Measurements from ENCODE around the gene TUBB4B. TPM values are rescaled to one million over a fixed set of nuclear protein-coding genes. Genes with fewer than 3 reads are reported as not detected.

The TUBB4B gene
- total RNA-seq, 2 experiments from 2014 or later = 417 to 443 TPM

GRCh38 chr9:137201205-137201868 lies 39.8 kb upstream of the TUBB4B start:
- intact Hi-C loops (cut with micrococcal nuclease; ENCODE audit: unreplicated experiment) = loop anchor here (2.0 kb wide), 3 partner anchors 21 to 75 kb away; partner anchors contain the start of gene RNF208
- Histone ChIP-seq H2AFZ (ENCODE audit: low read length) (no peak overlapping the region), H3K4me3 (ENCODE audit: low read depth, low read length, poor library complexity, severe bottlenecking) (peak overlapping the region; percentile 76), H3K9me3 (ENCODE audit: low read length) (no peaks in the 10 kb centered on the region), H3K27ac (ENCODE audit: low read depth, low read length, poor library complexity, severe bottlenecking) (peak overlapping the region; percentile 49), H4K20me1 (ENCODE audit: insufficient read depth, low read length) (peaks cover 13% of the 10 kb centered on the region; the same call in 1 of the 2 replicates), H3K79me2 (ENCODE audit: insufficient read depth, low read depth, low read length) (peaks cover 49% of the 10 kb centered on the region), H3K36me3 (ENCODE audit: insufficient read depth, low read length) (peaks cover 4% of the 10 kb centered on the region; the same call in 1 of the 2 replicates), H3K4me2 (ENCODE audit: low read length) (peak overlapping the region; percentile 97), H3K4me1 (ENCODE audit: insufficient read depth, low read length, poor library complexity, severe bottlenecking) (peaks cover 35% of the 10 kb centered on the region), H3K9me2 (ENCODE audit: insufficient read depth, low read length) (no peaks in the 10 kb centered on the region)
- no TSS peak for BruUV-seq (replicated peaks)
- TF ChIP-seq CTCF (conservative IDR thresholded peaks at IDR 0.05; ENCODE audit: low read length) (no peak), EZH2phosphoT487 (IDR thresholded peaks at IDR 0.05; ENCODE audit: borderline replicate concordance, low read depth, low read length) (no peak)
- ChIA-PET POLR2A (interaction anchor here (0.6 to 2.5 kb wide), 7 partner anchors 12 to 401 kb away, joined by 3 to 16 read pairs (median 4); partner anchors contain the start of genes ANAPC2, MAN1B1, SSNA1 and TUBB4B), CTCF (ENCODE audit: unreplicated experiment) (interaction anchor here (0.6 kb wide), 1 partner anchor 13 kb away, joined by 3 read pairs; the partner anchor contains the start of gene ANAPC2)
- DNase-seq (ENCODE audit: low spot score) = no peak

GRCh38 chr9:137202966-137203365 lies 38.1 kb upstream of the TUBB4B start:
- DNase-seq (ENCODE audit: low spot score) = no peak

More at GRCh38 chr9:137202966-137203365, 38.1 kb upstream of the TUBB4B start:
- Histone ChIP-seq H3K9me3 (ENCODE audit: low read length) (no peaks in the 10 kb centered on the region), H3K4me2 (ENCODE audit: low read length) (peak overlapping the region; percentile 97), H3K79me2 (ENCODE audit: insufficient read depth, low read depth, low read length) (peaks cover 62% of the 10 kb centered on the region), H3K4me3 (ENCODE audit: low read depth, low read length, poor library complexity, severe bottlenecking) (peak overlapping the region; percentile 76), H4K20me1 (ENCODE audit: insufficient read depth, low read length) (peaks cover 14% of the 10 kb centered on the region; the same call in 1 of the 2 replicates), H2AFZ (ENCODE audit: low read length) (no peak overlapping the region), H3K27ac (ENCODE audit: low read depth, low read length, poor library complexity, severe bottlenecking) (peak overlapping the region; percentile 17), H3K9me2 (ENCODE audit: insufficient read depth, low read length) (no peaks in the 10 kb centered on the region), H3K36me3 (ENCODE audit: insufficient read depth, low read length) (peaks cover 12% of the 10 kb centered on the region; the same call in 1 of the 2 replicates), H3K4me1 (ENCODE audit: insufficient read depth, low read length, poor library complexity, severe bottlenecking) (peaks cover 44% of the 10 kb centered on the region)
- no TSS peak for BruUV-seq (replicated peaks)
- TF ChIP-seq CTCF (conservative IDR thresholded peaks at IDR 0.05; ENCODE audit: low read length) (no peak), EZH2phosphoT487 (IDR thresholded peaks at IDR 0.05; ENCODE audit: borderline replicate concordance, low read depth, low read length) (no peak)
- CTCF ChIA-PET (ENCODE audit: unreplicated experiment) = no interaction called here
- POLR2A ChIA-PET = interaction anchor here (0.5 to 1.1 kb wide), 3 partner anchors 16 to 663 kb away, joined by 3 to 6 read pairs (median 5); no protein-coding TSS in a partner anchor
- intact Hi-C loops (cut with micrococcal nuclease; ENCODE audit: unreplicated experiment) = loop anchor here (1.0 kb wide), 1 partner anchor 85 kb away; no protein-coding TSS in a partner anchor

Measured in OCI-LY7 (cell line).